K562 (cell line): ENCODE results near the gene SMC3. TPM values are rescaled to one million over a fixed set of nuclear protein-coding genes. Genes with fewer than 3 reads are reported as not detected.

Experiments used
- ATF3 ChIP-seq, 2 experiments: fragments of 450-650 bp in 1 of 2; sonication (generic) in 1 of 2; formaldehyde crosslinking in 1 of 2; IDR thresholded peaks in 1 of 2; conservative IDR thresholded peaks in 1 of 2; 2 replicates each; pipeline versions ENCODE4 v1.6.1 to v1.8.1; 2016 to 2023; ENCODE audit warnings: mild to moderate bottlenecking in 2 of 2, moderate library complexity in 2 of 2, inconsistent platforms in 1 of 2, missing genetic modification reagents in 1 of 2
- E2F5 ChIP-seq: sonication (generic); formaldehyde crosslinking; IDR thresholded peaks from 2 replicates; pipeline ENCODE4 v1.8.0; 2022; ENCODE audit warnings: mild to moderate bottlenecking, missing genetic modification reagents
- HEY1 ChIP-seq: fragments of 250-450 bp; sonication (Bioruptor Pico); IDR thresholded peaks from 2 replicates; pipeline ENCODE4 v1.5.0; 2020; ENCODE audit warnings: mild to moderate bottlenecking, moderate library complexity, borderline replicate concordance
- THAP12 ChIP-seq: fragments of 250-450 bp; sonication (Bioruptor Pico); IDR thresholded peaks from 2 replicates; pipeline ENCODE4 v1.9.0; 2021; ENCODE audit warnings: mild to moderate bottlenecking, inconsistent platforms
- polyA plus RNA-seq, 8 experiments: library from polyadenylated mRNA; depleted of rRNA in 4 of 8; stranded (reverse) in 5 of 8; unstranded in 3 of 8; fragments of >200 nt; fragmentation: Nextera tagmentation in 2 of 8; fragmentation: Illumina TruSeq in 1 of 8; extraction: Ambion mirVana in 2 of 8; extraction: Trizol in 1 of 8; gene quantifications; 2 replicates each; pipeline versions ENCODE4 v1.2.1 to v1.2.3, GENCODE V29; 2011 to 2014; ENCODE audit warnings: inconsistent platforms in 1 of 8, missing spikeins in 1 of 8
- total RNA-seq, 7 experiments: library from RNA; depleted of rRNA in 6 of 7; stranded (reverse); fragments of >200 nt in 6 of 7; fragmentation: Illumina TruSeq in 2 of 7; extraction: Trizol in 2 of 7; gene quantifications; 2 replicates each; pipeline versions ENCODE4 v1.2.1 to v1.2.3, GENCODE V29; 2011 to 2021; ENCODE audit warnings: low replicate concordance in 1 of 7

Gene SMC3
- total and polyA plus RNA-seq, 9 of the 15 experiments (the other 6 are each of a cell fraction or from before 2014, with no cell fraction given): 21.3 to 62.6 (median 39.3) TPM

- TF ChIP-seq THAP12 (CRISPR knock-in tag): peak; percentile 6; the same call in 1 of the 2 replicates
- no peak for TF ChIP-seq E2F5
- no peak for TF ChIP-seq HEY1 (CRISPR knock-in tag)
- peak; percentile 26; the same call in 1 of the 2 replicates for TF ChIP-seq ATF3 (IDR thresholded peaks at IDR 0.05)
- TF ChIP-seq ATF3 (CRISPR knock-in tag; conservative IDR thresholded peaks at IDR 0.05): no peak
Observed at GRCh38 chr10:110643653-110644597, 76.4 kb downstream of the SMC3 start, which contains the start of gene RBM20 (continued).
